Endothelial cell of umbilical vein (primary cell): ENCODE measurements around the gene AP1G2. TPM values are rescaled to one million over a fixed set of nuclear protein-coding genes. Genes with fewer than 3 reads are reported as not detected.

Experiments used
- BruUV-seq: library from RNA; stranded (reverse); fragments of 400-500 nt; replicated peaks from 2 replicates; lab custom pipeline; 2021; lab: Mats Ljungman, UMichigan
- CTCF ChIA-PET: fragments of 300-600, 350-600 bp; sonication (Branson Sonifier 250); formaldehyde crosslinking; loops from one replicate; lab custom pipeline; 2021; ENCODE audit warnings: antibody characterized with exemption, inconsistent platforms; lab: Charles Lee
- POLR2A ChIA-PET: fragments of 300-600, 350-600 bp; sonication (Branson Sonifier 250); formaldehyde crosslinking; loops from one replicate; lab custom pipeline; 2021; ENCODE audit warnings: antibody characterized with exemption, inconsistent platforms; lab: Charles Lee
- DNase-seq: peaks from one replicate; pipeline ENCODE4 v3.0.0-alpha.2; 2011; ENCODE audit warnings: low read depth, low spot score
- FAIRE-seq: peaks from 2 replicates; lab custom pipeline; 2011; peaks lifted over from hg19 to GRCh38; lab: Jason Lieb, UNC
- H2AFZ ChIP-seq: 2 replicates; pipeline ENCODE4 v1.6.0; 2012; ENCODE audit warnings: low read depth, low read length, control low read depth, inconsistent platforms
- H3K27ac ChIP-seq: 2 replicates; pipeline ENCODE4 v1.5.1; 2011; ENCODE audit warnings: low read depth, mild to moderate bottlenecking, control low read depth, low read length, moderate library complexity; ENCODE audit not compliant: insufficient read depth
- H3K27me3 ChIP-seq, 2 experiments: 2 replicates each; pipeline versions ENCODE4 v1.6.0 to v1.6.1; 2011; ENCODE audit warnings: low read length in 2 of 2, mixed read lengths in 1 of 2; ENCODE audit not compliant: control insufficient read depth in 2 of 2, insufficient read depth in 2 of 2
- H3K36me3 ChIP-seq, 2 experiments: 2 replicates in 1 of 2; 3 replicates in 1 of 2; pipeline ENCODE4 v1.5.1; 2011; ENCODE audit warnings: low read length in 2 of 2, mild to moderate bottlenecking in 1 of 2, moderate library complexity in 1 of 2; ENCODE audit not compliant: control insufficient read depth in 2 of 2, insufficient read depth in 2 of 2; ENCODE audit errors: extremely low read depth in 1 of 2
- H3K4me1 ChIP-seq: 3 replicates; pipeline ENCODE4 v1.5.1; 2011; ENCODE audit warnings: mild to moderate bottlenecking, low read length; ENCODE audit not compliant: control insufficient read depth, insufficient read depth; ENCODE audit errors: extremely low read depth
- H3K4me2 ChIP-seq: 2 replicates; pipeline ENCODE4 v1.6.1; 2011; ENCODE audit warnings: low read length, control low read depth, mixed read lengths; ENCODE audit not compliant: insufficient read depth
- H3K4me3 ChIP-seq, 3 experiments: fragments of 200-600 bp in 1 of 3; sonication (generic), shearing (Covaris generic) in 1 of 3; replicated peaks in 1 of 3; 2 replicates each; pipeline ENCODE4 v1.5.1; 2011 to 2016; ENCODE audit warnings: control low read depth in 3 of 3, low read length in 3 of 3, mild to moderate bottlenecking in 2 of 3, inconsistent platforms in 1 of 3, low read depth in 1 of 3, moderate library complexity in 1 of 3; ENCODE audit not compliant: insufficient read depth in 1 of 3
- H3K79me2 ChIP-seq: 2 replicates; pipeline ENCODE4 v1.6.0; 2012; ENCODE audit warnings: low read length, inconsistent platforms; ENCODE audit not compliant: control insufficient read depth, insufficient read depth
- H3K9ac ChIP-seq: replicated peaks from 2 replicates; pipeline ENCODE3; 2011; ENCODE audit warnings: low read length, control low read depth; ENCODE audit not compliant: insufficient read depth; ENCODE audit errors: extremely low read depth
- H3K9me1 ChIP-seq: replicated peaks from 3 replicates; pipeline ENCODE4 v1.6.0; 2011; ENCODE audit warnings: mild to moderate bottlenecking, low read length; ENCODE audit not compliant: control insufficient read depth, insufficient read depth; ENCODE audit errors: extremely low read depth
- H3K9me3 ChIP-seq: replicated peaks from 2 replicates; pipeline ENCODE4 v1.5.1; 2012; ENCODE audit warnings: low read length, inconsistent platforms; ENCODE audit not compliant: control insufficient read depth, insufficient read depth
- H4K20me1 ChIP-seq: replicated peaks from 2 replicates; pipeline ENCODE3; 2011; ENCODE audit warnings: mild to moderate bottlenecking, low read length; ENCODE audit not compliant: control insufficient read depth, insufficient read depth; ENCODE audit errors: extremely low read depth
- EZH2 ChIP-seq: IDR thresholded peaks from 2 replicates; pipeline ENCODE4 v1.6.1; 2012; ENCODE audit warnings: borderline replicate concordance, low read depth, mild to moderate bottlenecking, moderate library complexity, low read length, inconsistent platforms; ENCODE audit not compliant: severe bottlenecking
- FOS ChIP-seq: IDR thresholded peaks from 2 replicates; pipeline ENCODE4 v1.6.1; 2011; ENCODE audit warnings: mild to moderate bottlenecking, low read length, moderate library complexity, borderline replicate concordance; ENCODE audit not compliant: insufficient read depth
- GATA2 ChIP-seq: IDR thresholded peaks from 2 replicates; pipeline ENCODE4 v1.7.0; 2011; ENCODE audit warnings: low read depth, mild to moderate bottlenecking, moderate library complexity, mixed read lengths, low read length; ENCODE audit not compliant: insufficient read length, insufficient read depth
- JUN ChIP-seq: IDR thresholded peaks from 2 replicates; pipeline ENCODE4 v1.6.1; 2011; ENCODE audit warnings: borderline replicate concordance, low read depth; ENCODE audit not compliant: insufficient read length, insufficient read depth
- MYC ChIP-seq: IDR thresholded peaks from one replicate; pipeline ENCODE4 v1.6.1; 2011; ENCODE audit warnings: mild to moderate bottlenecking, low read depth, low read length
- POLR2A ChIP-seq: IDR thresholded peaks from 2 replicates; pipeline ENCODE4 v1.6.1; 2012; ENCODE audit warnings: low read depth, mild to moderate bottlenecking, control low read depth, low read length
- POLR2AphosphoS5 ChIP-seq: IDR thresholded peaks from 2 replicates; pipeline ENCODE4 v1.6.1; 2012; ENCODE audit warnings: low read depth, mild to moderate bottlenecking, control low read depth, low read length, moderate library complexity; ENCODE audit not compliant: insufficient read depth
- dilution Hi-C: fragments of 300-500 bp; cut with MboI; formaldehyde crosslinking; loops from one replicate; pipeline ENCODE4 v1.15.0; 2019; ENCODE audit warnings: low sequenced_read_pairs; ENCODE audit not compliant: extremely low pct_ligation_motif_present
- intact Hi-C: fragments of 100-400 bp; cut with micrococcal nuclease; formaldehyde crosslinking; loops from one replicate; pipeline ENCODE4 v1.10.0; 2022
- polyA plus RNA-seq, 4 experiments: library from polyadenylated mRNA; depleted of rRNA in 3 of 4; stranded (reverse) in 3 of 4; unstranded in 1 of 4; fragments of >200 nt; gene quantifications; 2 replicates each; pipeline versions ENCODE4 v1.2.1 to v1.2.3, GENCODE V29; 2011 to 2012; ENCODE audit warnings: missing spikeins in 1 of 4
- total RNA-seq: library from RNA; stranded (reverse); gene quantifications from 2 replicates; pipeline ENCODE4 v1.2.3, GENCODE V29; 2021
- TF ChIP-seq, protein P1 (sequence below): IDR thresholded peaks from 2 replicates; pipeline ENCODE4 v1.6.1; 2011; ENCODE audit not compliant: insufficient read depth, insufficient read length
- TF ChIP-seq, protein P2 (sequence below), 2 donors: IDR thresholded peaks; 1 replicate in 1 of 2; 2 replicates in 1 of 2; pipeline ENCODE4 v1.5.1; 2011; ENCODE audit warnings: low read length in 2 of 2, mild to moderate bottlenecking in 2 of 2, moderate library complexity in 2 of 2, control low read depth in 1 of 2, inconsistent platforms in 1 of 2, low read depth in 1 of 2; ENCODE audit not compliant: insufficient read depth in 1 of 2; ENCODE audit errors: extremely low read depth in 1 of 2

The AP1G2 gene
- total and polyA plus RNA-seq, 2 donors (not counting 3 experiments of a cell fraction or from before 2014, with no cell fraction given) = 39.0 to 55.8 TPM

DNA sequence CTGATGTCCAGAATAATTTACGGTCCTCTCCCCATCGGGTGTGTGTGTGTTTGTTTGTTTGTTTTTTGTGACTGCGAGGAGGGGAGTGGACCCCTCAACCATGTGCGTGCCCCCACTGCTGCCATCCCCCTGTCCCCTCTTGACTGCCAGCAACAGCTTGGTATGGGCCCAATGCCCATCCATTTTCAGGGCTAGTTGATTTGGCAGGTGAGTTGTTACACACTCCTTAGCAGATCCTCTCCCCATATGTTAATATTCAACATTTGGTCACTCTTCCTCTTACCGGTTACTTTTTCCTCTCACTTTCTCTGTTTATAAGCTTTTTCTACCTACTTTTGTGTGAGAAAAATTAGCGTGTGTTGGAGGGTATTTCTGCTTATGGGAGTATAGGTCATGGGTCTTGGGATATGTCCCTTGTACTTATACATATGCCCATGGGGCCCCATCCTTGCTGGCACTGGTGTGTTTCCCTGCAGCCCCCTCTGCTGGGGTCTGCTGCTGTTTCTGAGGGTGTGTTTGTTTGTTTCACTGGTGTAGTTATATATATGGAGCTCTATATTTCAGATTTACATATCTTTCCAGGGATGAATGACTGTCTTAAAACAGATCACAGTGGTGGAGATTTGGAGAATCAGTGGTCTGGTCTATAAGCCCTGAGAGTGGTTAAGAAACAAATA, 49.8 kb downstream of the AP1G2 start:
- H4K20me1 ChIP-seq = no peaks in the 10 kb centered on the region
- intact Hi-C loops = no loop called here
- no peak for TF ChIP-seq JUN
- no peak for TF ChIP-seq MYC
- TF ChIP-seq GATA2 = no peak
- TF ChIP-seq, protein P1, sequence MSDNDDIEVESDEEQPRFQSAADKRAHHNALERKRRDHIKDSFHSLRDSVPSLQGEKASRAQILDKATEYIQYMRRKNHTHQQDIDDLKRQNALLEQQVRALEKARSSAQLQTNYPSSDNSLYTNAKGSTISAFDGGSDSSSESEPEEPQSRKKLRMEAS = no peak
- TF ChIP-seq POLR2AphosphoS5 = no peak
- TF ChIP-seq, protein P2, sequence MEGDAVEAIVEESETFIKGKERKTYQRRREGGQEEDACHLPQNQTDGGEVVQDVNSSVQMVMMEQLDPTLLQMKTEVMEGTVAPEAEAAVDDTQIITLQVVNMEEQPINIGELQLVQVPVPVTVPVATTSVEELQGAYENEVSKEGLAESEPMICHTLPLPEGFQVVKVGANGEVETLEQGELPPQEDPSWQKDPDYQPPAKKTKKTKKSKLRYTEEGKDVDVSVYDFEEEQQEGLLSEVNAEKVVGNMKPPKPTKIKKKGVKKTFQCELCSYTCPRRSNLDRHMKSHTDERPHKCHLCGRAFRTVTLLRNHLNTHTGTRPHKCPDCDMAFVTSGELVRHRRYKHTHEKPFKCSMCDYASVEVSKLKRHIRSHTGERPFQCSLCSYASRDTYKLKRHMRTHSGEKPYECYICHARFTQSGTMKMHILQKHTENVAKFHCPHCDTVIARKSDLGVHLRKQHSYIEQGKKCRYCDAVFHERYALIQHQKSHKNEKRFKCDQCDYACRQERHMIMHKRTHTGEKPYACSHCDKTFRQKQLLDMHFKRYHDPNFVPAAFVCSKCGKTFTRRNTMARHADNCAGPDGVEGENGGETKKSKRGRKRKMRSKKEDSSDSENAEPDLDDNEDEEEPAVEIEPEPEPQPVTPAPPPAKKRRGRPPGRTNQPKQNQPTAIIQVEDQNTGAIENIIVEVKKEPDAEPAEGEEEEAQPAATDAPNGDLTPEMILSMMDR (IDR thresholded peaks at IDR 0.05; ENCODE audit: extremely low read depth in 1 of 2, insufficient read depth in 1 of 2, low read depth in 1 of 2, low read length in 2 of 2) = no peak
- TF ChIP-seq POLR2A = no peak
- no peak for TF ChIP-seq EZH2
- no peak for TF ChIP-seq FOS
- no peaks in the 10 kb centered on the region for H3K9me3 ChIP-seq
- no peaks in the 10 kb centered on the region for H3K27me3 ChIP-seq
- no peak overlapping the region for H3K27ac ChIP-seq
- H3K79me2 ChIP-seq = no peaks in the 10 kb centered on the region
- H2AFZ ChIP-seq = no peak overlapping the region
- no peak for DNase-seq
- FAIRE-seq = no peak
- no peaks in the 10 kb centered on the region for H3K4me1 ChIP-seq
- no peak overlapping the region for H3K4me3 ChIP-seq
- ChIA-PET POLR2A (no interaction called here), CTCF (no interaction called here)
- no peaks in the 10 kb centered on the region for H3K36me3 ChIP-seq
- dilution Hi-C loops = no loop called here
- no peaks in the 10 kb centered on the region for H3K9me1 ChIP-seq
- no peak overlapping the region for H3K4me2 ChIP-seq
- H3K9ac ChIP-seq = no peak overlapping the region
- BruUV-seq = no TSS peak
